Stomach smooth muscle (tissue), 2 donors: ENCODE results near the gene COX14.
"Not testable (repeated sequence)": the region's sequence is repeated elsewhere in the genome, so short reads cannot be mapped to it uniquely, and the experiment has no call there.

Experiments
- H3K27ac ChIP-seq: one replicate; pipeline ENCODE4 v1.7.0; 2013; ENCODE audit warnings: mild to moderate bottlenecking, low read length, inconsistent platforms
- H3K27me3 ChIP-seq, 2 donors: one replicate each; pipeline ENCODE4 v1.7.0; 2013; ENCODE audit warnings: low read length in 2 of 2; ENCODE audit not compliant: insufficient read depth in 2 of 2, control insufficient read depth in 1 of 2
- H3K36me3 ChIP-seq, 2 donors: one replicate each; pipeline ENCODE4 v1.7.0; 2013; ENCODE audit warnings: low read length in 2 of 2; ENCODE audit not compliant: control insufficient read depth in 2 of 2, insufficient read depth in 2 of 2
- H3K4me1 ChIP-seq: one replicate; pipeline ENCODE4 v1.7.0; 2013; ENCODE audit warnings: low read length; ENCODE audit not compliant: control insufficient read depth, insufficient read depth
- H3K4me3 ChIP-seq, 2 donors: one replicate each; pipeline ENCODE4 v1.7.0; 2013; ENCODE audit warnings: low read length in 2 of 2
- H3K9ac ChIP-seq, 2 donors: one replicate each; pipeline ENCODE4 v1.7.0; 2013; ENCODE audit warnings: low read length in 2 of 2, mild to moderate bottlenecking in 1 of 2
- H3K9me3 ChIP-seq, 2 donors: one replicate each; pipeline ENCODE4 v1.7.0; 2013; ENCODE audit warnings: low read length in 2 of 2; ENCODE audit not compliant: control insufficient read depth in 2 of 2
- donor health status: healthy.
- donor health status: Pancreatic carcinoma.

Gene COX14

GRCh38 chr12:50074936-50075807 is 36.9 kb upstream of the COX14 start:
- Histone ChIP-seq H3K4me1 (peaks cover 9% of the 10 kb centered on the region), H3K9ac (no peak overlapping the region), H3K4me3 (no peak overlapping the region), H3K27ac (no peak overlapping the region), H3K27me3 (peaks cover 0 to 2% of the 10 kb centered on the region in 2 donors), H3K9me3 (no peaks in the 10 kb centered on the region), H3K36me3 (no peaks in the 10 kb centered on the region)

GRCh38 chr12:50075808-50076170 is 36.2 kb upstream of the COX14 start:
- Histone ChIP-seq H3K9ac (no peak overlapping the region), H3K27me3 (peaks cover 0 to 2% of the 10 kb centered on the region in 2 donors), H3K27ac (no peak overlapping the region), H3K9me3 (no peaks in the 10 kb centered on the region), H3K4me1 (peaks cover 4% of the 10 kb centered on the region), H3K36me3 (no peaks in the 10 kb centered on the region), H3K4me3 (no peak overlapping the region)

DNA sequence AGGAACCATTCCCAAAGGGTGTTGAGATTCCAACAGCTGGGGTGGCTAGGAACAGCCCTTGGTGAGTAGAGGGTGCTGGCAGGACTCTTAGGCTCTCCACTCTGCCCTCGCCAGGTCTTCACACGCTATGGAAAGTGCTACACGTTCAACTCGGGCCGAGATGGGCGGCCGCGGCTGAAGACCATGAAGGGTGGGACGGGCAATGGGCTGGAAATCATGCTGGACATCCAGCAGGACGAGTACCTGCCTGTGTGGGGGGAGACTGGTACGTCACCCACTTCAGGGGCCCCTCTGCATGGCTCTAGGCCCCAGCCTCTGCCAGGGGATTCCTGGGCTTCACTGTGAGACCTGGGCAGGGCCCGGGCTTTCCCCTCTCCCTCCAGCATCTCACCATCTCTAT is 34.9 kb upstream of the COX14 start:
- Histone ChIP-seq H3K4me3 (no peak overlapping the region), H3K36me3 (no peaks in the 10 kb centered on the region), H3K9ac (no peak overlapping the region), H3K27me3 (peaks cover 0 to 2% of the 10 kb centered on the region in 2 donors), H3K27ac (no peak overlapping the region), H3K4me1 (peaks cover 4% of the 10 kb centered on the region), H3K9me3 (no peaks in the 10 kb centered on the region)

DNA sequence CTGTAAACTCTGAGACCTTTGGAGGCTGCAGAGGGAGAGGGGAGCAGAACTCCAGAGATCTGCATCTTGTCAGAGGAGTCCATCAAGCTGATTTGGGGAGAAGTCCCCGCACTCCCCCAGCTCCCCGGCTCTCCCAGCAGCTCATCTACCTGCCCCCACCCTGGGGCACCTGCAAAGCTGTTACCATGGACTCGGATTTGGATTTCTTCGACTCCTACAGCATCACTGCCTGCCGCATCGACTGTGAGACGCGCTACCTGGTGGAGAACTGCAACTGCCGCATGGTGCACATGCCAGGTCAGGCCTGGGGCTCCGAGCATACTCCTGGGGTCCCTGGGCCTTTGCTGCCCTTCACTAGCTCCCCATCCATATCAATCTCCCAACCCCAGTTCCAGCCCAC is 33.8 kb upstream of the COX14 start:
- no peak overlapping the region for H3K9ac ChIP-seq

DNA sequence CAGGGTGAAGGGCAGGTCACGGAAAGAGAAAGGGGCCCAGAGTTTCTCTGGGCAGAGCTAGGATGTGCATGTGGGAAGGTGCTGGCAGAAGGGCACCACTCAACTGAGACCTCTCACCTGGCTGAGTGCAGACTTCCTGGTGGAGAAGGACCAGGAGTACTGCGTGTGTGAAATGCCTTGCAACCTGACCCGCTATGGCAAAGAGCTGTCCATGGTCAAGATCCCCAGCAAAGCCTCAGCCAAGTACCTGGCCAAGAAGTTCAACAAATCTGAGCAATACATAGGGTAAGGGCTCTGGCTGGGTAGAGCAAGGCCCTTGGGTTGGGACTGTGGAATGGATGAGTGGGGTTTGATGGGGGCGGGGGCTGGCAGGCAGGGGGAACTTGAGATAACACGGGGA is 32.3 kb upstream of the COX14 start:
- H3K9me3 ChIP-seq: no peaks in the 10 kb centered on the region
- no peak overlapping the region for H3K9ac ChIP-seq
- no peak overlapping the region for H3K27ac ChIP-seq
- H3K4me3 ChIP-seq: no peak overlapping the region
- H3K36me3 ChIP-seq: no peaks in the 10 kb centered on the region
- H3K4me1 ChIP-seq: peaks cover 4% of the 10 kb centered on the region
- H3K27me3 ChIP-seq: peaks cover 0 to 2% of the 10 kb centered on the region in 2 donors

More for the DNA sequence above, 33.8 kb upstream of the COX14 start:
- no peak overlapping the region for H3K27ac ChIP-seq
- H3K36me3 ChIP-seq: no peaks in the 10 kb centered on the region
- H3K9me3 ChIP-seq: no peaks in the 10 kb centered on the region
- peaks cover 4% of the 10 kb centered on the region for H3K4me1 ChIP-seq
- H3K27me3 ChIP-seq: peaks cover 0 to 2% of the 10 kb centered on the region in 2 donors
- H3K4me3 ChIP-seq: no peak overlapping the region

DNA sequence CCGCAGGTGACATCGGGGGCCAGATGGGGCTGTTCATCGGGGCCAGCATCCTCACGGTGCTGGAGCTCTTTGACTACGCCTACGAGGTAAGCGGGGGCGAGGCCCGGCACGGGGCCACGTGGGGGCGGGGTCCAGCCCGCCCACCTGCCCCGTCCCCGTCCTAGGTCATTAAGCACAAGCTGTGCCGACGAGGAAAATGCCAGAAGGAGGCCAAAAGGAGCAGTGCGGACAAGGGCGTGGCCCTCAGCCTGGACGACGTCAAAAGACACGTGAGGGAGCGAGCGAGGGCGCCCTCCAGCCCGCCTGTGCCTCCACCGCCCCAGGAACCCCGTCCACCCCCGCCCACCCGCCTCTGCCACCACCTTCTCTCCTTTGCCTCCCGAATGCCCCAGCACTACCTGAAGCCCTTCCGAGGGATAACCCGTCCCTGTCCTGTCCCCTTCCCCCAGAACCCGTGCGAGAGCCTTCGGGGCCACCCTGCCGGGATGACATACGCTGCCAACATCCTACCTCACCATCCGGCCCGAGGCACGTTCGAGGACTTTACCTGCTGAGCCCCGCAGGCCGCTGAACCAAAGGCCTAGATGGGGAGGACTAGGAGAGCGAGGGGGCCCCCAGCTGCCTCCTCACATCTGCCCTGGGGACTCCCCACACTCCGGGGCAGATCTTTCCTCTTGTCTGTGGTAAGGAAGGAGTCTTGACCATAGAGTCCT is 30.8 kb upstream of the COX14 start:
- no peak overlapping the region for H3K4me3 ChIP-seq
- H3K27ac ChIP-seq: no peak overlapping the region

GRCh38 chr12:50082644-50083043 is 29.4 kb upstream of the COX14 start:
- peak overlapping the region in 1 of 2 donors; percentile 42 for H3K9ac ChIP-seq
- peaks cover 5% of the 10 kb centered on the region for H3K4me1 ChIP-seq
- H3K27ac ChIP-seq: no peak overlapping the region
- no peak overlapping the region for H3K4me3 ChIP-seq
- no peaks in the 10 kb centered on the region for H3K27me3 ChIP-seq
- H3K9me3 ChIP-seq: no peaks in the 10 kb centered on the region
- peaks cover 10 to 11% of the 10 kb centered on the region in 2 donors for H3K36me3 ChIP-seq

More for the DNA sequence above, 30.8 kb upstream of the COX14 start:
- Histone ChIP-seq H3K36me3 (no peaks in the 10 kb centered on the region), H3K27me3 (peaks cover 0 to 2% of the 10 kb centered on the region in 2 donors), H3K9ac (no peak overlapping the region), H3K9me3 (no peaks in the 10 kb centered on the region), H3K4me1 (peaks cover 5% of the 10 kb centered on the region)

GRCh38 chr12:50083301-50083700 is 28.7 kb upstream of the COX14 start:
- Histone ChIP-seq H3K27me3 (no peaks in the 10 kb centered on the region), H3K4me1 (peaks cover 5% of the 10 kb centered on the region), H3K27ac (no peak overlapping the region), H3K9ac (peak overlapping the region in 1 of 2 donors; percentile 36), H3K36me3 (peaks cover 11 to 16% of the 10 kb centered on the region in 2 donors), H3K9me3 (no peaks in the 10 kb centered on the region), H3K4me3 (no peak overlapping the region)

GRCh38 chr12:50084409-50084774 is 27.6 kb upstream of the COX14 start:
- H3K4me1 ChIP-seq, H3K27me3 ChIP-seq, H3K9me3 ChIP-seq: not testable (repeated sequence)
- Histone ChIP-seq H3K9ac (peak overlapping the region; percentile 80 to 91), H3K36me3 (peaks cover 20 to 26% of the 10 kb centered on the region in 2 donors), H3K27ac (peak overlapping the region; percentile 84), H3K4me3 (peak overlapping the region; percentile 76 to 91)

DNA sequence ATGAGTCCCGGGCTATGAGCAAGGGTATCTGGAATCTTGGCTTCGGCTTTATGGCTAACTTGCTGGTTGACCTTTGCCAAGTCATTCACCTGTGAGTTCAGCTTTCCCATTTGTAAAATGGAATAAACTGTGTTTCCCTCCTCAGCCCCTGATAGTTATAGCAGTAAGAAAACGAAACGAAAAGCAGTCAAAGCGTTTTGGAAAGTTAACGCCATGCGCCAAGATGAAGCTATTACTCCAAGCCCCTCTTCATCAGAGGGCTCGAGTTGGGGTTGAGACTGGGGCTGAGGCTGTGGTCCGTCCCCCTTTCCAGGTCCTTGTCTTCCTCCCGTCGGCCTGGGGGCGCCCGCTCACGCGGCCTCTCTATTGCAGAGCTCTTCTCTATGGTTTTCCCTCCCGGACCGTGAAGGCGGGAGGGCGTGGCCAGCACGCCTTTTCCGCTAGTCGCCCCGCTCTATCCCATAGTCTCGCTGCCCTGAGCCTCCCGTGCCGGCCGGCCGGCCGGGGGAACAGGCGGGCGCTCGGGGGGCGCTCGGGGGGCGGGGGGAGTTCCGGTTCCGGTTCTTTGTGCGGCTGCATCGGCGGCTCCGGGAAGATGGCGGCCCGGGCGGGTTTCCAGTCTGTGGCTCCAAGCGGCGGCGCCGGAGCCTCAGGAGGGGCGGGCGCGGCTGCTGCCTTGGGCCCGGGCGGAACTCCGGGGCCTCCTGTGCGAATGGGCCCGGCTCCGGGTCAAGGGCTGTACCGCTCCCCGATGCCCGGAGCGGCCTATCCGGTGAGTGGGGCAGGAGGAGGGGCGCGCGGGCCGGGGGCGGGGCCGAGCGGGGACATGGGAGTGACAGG is 27.0 kb upstream of the COX14 start, which contains the start of gene SMARCD1:
Gene SMARCD1 (plus strand): TSS at position 568 of the 840 bp plus-strand sequence. CDS start 28 bp downstream, at position 596.
- Histone ChIP-seq H3K4me1 (peaks cover 5% of the 10 kb centered on the region), H3K36me3 (peaks cover 26 to 32% of the 10 kb centered on the region in 2 donors), H3K4me3 (peak within 1 kb of the TSS; percentile 76 to 91), H3K9me3 (no peaks in the 10 kb centered on the region), H3K27me3 (no peaks in the 10 kb centered on the region), H3K9ac (peak within 1 kb of the TSS; percentile 80 to 91), H3K27ac (peak within 1 kb of the TSS; percentile 84)
